GM19463 (cell line): ENCODE measurements around the gene LRRC27.
"Not testable (repeated sequence)": the region's sequence is repeated elsewhere in the genome, so short reads cannot be mapped to it uniquely, and the experiment has no call there.

ENCODE experiments used
- ATAC-seq: cut with Tn5 transposase; IDR thresholded peaks from one replicate; pipeline ENCODE4 v1.9.1; 2021; ENCODE audit warnings: mild to moderate bottlenecking, moderate library complexity; ENCODE audit not compliant: unreplicated experiment

LRRC27 gene

DNA sequence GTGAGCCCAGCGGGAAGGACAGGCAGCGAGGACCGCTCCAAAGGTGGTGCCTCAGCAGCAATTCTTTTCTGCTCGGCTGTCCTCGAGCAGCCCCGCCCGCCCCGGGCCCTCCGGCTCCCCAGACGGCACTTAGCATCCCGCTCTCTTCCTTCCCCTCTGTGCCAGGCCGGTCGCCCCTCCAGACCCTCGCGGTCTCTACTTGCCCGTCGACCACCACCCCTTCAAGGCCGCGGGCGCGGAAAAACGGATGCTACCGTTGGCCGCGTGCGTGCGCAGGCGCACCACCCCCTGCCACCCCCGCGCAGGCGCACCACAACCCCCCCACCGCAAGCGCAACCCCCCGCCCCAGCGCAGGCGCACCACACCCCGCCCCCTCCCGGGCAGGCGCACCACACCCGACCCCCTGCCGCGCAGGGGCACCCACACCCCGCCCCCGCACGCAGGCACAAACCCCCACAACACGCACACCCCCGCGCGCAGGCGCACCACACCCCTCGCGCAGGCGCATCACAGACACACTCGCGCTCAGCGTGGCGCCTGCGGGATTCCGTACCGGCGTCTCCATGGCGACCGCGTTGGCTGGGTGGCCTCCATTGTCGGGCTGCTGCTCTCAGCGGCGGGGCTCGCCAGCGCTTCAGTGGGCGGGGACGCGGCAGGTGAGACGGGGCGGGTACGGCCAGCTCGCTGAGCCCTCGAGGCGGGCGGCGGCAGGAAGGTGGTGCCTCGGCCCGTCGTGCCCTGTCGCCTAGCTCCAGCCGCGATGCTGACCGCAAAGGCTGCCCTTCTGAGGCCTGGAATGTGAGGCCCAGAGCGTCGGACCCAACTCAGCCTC lies at the start of gene LRRC27:
TSS of gene LRRC27 (plus strand) at position 593 of the 832 bp plus-strand sequence. CDS start 1,332 bp downstream, outside the sequence.
- peak; percentile 79 for ATAC-seq

DNA sequence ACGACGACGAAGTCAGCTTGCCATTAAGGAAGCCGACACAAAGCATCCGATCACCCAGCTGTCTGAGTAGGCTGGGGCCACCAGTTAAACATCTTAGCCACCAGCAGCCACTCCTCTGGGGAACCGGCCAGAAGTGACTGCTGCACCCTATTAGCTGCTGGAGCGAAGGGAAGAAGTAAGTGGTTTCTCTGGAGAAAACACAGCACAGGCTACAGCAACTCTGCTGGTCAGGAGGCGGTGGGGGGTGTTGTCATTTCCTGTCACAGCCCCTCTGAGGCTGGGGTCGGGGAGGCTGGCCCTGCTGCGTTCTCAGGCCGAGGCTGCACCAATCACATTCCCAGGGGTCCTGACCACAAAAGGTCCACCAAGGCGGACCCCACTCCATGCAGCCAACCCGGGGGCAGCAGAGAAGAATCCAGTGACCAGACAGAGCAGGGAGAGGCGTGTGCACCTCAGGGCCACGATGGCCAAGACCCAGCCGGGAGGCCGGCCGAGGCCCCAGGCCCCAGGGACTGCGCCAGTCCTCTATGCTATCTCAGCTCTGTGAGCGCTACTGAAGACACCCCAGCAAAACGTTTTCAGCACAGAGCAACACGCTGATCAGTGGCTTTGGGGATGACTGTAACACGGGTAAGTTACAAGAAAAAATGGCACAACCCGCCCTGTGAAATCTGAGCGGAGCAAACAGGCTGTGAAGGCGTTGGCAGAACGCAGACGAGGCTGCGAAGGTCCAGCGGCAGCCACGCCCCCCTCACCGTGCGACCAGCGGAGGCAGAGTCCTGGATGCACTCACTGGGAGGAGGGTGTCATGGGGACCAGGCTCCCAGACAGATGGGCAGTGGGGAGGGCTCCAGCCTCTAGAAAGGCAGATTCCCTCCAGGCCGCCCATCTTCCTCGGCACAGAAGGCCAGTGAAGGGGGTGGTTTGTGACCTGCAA lies 49.1 kb upstream of the LRRC27 start:
- ATAC-seq, result no peak

DNA sequence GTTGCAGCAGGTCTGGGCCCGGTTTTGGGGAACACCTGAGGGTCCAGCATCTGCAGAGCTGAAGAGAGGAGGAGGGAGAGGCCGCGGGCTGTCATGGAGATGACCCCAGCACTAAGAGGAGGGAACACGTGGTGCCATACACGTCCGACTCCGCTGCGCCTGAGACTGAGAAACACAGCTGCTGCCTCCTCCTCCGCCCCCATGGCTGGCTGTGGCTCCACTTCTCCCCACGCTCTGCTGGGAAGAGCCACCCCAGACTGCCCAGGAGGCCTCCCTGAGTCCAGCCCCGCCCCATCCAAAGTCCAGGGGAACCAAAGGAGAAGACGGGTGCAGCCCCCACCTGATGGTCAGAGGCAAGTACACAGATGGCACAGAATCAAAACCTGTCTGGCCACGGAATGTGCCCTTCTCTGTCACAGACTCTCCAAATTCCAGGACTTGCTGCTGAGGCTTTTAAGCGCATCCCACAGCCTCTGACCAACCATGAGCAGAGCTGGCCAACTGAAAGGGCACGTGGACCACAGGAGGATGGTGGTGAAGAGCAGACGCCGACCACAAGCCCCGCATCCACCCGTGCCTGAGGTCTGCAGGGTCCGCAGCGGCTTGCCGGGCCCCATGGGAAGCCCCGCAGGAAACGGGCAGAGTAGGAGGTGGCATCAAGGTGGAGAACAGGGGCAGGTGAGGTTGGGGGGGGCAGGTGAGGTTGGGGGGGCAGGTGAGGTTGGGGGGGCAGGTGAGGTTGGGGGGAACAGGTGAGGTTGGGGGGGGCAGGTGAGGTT lies 48.2 kb upstream of the LRRC27 start:
- no peak for ATAC-seq

DNA sequence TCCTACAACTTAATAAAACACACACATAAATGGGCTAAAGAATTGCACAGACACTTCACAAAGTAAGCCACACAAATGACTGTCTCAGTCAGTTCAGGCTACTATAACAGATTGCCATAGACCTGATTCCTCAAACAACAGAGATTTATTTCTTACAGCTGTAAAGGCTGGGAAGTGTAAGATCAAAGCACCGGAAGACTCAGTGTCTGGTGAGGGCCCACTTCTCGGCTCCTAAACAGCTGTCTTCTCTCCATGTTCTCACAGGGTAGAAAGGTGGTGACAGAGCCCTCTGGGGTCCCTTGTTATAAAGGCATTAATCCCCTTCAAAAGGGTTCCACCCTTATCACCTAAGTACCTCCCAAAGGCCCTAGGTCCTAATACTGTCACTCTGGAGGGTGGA lies 42.6 kb upstream of the LRRC27 start:
- ATAC-seq, result no peak

GRCh38 chr10:132290631-132291030 lies 41.4 kb upstream of the LRRC27 start:
- ATAC-seq, result no peak

DNA sequence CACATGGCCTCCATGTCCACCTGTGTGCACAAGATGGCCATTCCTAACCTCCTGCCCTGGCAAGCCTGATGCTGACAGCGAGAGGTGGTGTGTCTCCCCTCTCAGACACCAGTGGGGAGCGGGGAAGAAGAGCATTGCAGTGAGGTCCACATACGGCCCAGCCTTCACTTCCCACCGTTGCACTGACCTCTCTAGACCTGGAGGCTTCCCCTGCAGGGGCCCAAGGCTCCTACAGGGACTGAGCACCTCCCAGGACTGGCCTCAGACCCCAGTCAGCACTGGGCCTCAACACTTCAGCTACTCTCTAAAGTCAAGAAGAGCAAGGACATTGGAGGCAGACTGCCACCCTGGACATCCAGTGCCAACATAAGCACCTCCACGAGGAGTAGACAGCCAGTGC lies 40.2 kb upstream of the LRRC27 start:
- ATAC-seq, result no peak

- no peak for ATAC-seq
Observed at GRCh38 chr10:132292287-132293200, 39.4 kb upstream of the LRRC27 start.

- no peak for ATAC-seq
Observed at GRCh38 chr10:132293201-132293812, 38.7 kb upstream of the LRRC27 start.

DNA sequence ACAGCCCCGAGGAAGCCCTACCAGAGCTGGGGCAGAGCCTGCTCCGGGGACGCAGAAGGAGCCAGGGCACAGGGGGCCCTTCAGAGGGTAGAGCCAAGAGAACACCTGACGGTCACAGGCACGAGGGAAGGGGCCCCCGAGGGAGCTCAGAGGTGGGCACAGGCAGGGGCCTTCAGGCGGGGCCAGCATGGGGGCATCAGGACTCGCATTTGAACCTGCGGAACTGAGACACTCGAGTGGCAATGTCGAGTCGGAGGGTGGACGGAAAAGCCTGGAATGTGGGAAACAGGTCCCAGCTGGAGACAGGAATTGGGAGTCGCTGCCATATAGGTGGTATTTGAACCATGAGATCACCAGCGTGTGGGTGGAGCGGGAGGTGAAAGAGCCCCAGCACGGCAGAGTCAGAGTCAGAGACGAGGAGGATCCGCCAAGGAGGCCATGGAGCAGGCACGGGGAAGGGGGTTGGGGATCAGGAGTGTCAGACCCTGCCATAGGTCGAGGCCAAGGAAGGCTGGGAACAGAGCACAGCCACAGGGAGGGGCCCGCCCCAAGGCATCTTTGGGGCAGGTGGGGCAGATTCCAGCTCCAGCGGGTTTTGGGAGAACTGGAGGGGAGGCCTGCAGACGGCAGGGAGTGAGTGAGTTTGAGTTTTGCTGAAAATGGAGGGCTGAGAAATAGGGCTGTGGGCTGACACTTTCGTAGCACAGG lies 38.0 kb upstream of the LRRC27 start:
- no peak for ATAC-seq

DNA sequence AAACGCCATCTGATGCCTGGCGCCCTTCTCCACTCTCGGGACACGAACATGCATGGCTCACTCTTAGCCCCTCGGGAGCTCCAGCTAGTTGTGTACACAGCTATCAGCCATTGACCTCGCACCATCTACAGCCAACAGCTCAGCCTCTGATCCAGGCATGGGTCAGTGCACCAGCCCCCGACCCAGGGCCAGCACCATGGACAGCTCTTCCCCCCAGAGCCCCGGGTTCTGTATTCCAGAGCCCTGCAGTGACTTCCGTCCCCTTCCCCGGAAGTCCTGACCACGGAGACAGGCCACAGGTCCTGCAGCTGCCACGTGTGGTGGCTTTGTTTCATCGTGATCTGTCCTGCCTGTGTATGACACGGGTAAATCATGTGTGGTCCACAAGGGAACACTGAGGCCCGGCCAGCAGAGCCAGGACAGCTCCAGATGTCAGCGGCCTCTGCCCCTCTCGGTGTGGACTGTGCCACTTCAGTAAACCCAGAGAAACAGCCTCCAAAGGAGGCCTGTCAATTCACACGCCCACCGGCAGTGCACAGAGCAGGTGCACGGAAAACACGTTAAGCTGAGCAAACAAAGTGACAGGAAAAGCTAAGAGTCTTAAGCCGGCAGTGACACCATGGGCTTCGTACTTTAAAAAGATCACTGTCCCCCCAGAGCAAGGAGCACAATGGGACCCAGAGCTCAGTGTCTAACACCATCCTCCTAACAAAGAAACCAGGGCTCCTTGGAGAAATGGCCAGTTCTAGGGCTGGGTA lies 37.3 kb upstream of the LRRC27 start:
- ATAC-seq, result no peak

DNA sequence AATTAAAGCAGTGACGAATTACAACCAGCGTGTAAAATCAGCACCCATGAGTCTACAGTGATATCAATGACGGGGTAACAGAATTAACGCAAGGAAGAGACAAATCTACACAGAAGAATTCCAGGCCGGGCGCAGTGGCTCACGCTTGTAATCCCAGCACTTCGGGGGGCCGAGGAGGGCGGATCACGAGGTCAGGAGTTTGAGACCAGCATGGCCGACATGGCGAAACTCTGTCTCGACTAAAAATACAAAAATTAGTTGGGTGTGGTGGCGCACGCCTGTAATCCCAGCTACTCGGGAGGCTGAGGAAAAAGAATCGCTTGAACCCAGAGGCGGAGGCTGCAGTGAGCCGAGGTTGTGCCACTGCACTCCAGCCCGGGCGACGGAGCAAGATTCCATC lies 36.5 kb upstream of the LRRC27 start:
- not testable (repeated sequence) for ATAC-seq

GRCh38 chr10:132296666-132297443 lies 35.1 kb upstream of the LRRC27 start:
- ATAC-seq, result no peak

DNA sequence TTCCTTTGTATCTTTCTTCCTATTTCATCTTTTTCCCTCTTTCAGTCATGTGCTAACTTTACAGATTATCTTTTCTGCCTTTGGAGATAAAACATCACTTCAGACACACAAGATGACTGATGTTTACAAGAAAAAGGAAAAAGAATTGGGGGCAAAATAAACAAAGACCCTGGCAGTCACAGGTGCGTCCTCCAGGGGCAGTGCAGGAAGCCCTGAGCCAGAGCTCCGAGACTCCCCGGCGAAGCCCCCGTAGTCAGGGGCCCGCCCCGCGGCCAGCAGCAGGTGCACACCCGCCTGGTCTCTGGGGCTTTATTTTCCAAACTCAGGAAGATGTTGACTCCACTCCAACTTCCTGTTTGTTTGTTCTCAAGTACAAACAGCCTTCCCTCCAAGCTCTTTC lies 34.5 kb upstream of the LRRC27 start:
- ATAC-seq, result no peak

- no peak for ATAC-seq
Observed at GRCh38 chr10:132298038-132298881, 33.7 kb upstream of the LRRC27 start.

DNA sequence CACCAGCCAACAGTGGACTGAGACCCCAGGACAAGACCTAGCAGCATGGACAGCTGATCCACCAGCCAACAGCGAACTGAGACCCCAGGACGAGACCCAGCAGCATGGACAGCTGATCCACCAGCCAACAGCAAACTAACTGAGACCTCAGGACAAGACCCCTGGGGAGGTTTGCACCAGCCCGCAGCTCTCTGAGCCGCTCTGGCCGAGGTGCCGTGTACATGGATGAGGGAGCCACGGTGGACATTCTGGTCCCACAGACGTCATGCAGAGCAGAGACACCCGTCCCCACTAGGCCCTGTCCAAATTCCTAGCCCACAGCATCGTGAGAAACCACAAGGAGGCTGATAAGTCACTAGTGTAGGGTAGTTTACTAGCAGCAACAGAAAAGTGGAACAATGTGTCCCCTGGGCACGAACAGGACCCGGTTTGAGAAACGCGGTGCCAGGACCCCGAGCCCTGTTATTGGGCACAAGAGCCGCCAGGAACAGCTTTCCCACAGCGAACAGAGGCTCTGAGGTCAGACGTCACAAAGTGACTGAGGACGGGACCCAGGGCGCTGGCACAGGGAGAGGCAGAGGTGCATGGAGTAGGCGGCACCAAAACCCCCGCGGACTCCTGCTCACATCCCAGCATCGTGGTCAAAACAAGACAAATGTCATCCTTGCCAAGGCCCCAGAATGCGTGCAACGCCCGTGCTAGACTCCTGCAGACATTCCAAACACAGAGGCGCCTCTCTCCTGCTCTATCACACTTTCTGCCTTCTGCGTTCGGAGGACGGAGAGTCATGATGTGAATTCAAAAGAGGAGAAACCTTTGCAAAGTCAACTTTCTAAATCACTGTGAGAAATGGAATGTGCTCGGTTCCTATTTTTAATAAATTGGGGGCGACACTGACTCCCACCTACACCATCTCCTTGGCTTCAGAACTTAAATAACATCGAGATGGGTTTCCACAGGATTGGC lies 32.3 kb upstream of the LRRC27 start:
- ATAC-seq, result no peak
